Peyer's patch (tissue), 4 donors: ENCODE measurements around the gene ZNF442. TPM values are rescaled to one million over a fixed set of nuclear protein-coding genes. Genes with fewer than 3 reads are reported as not detected.
A peak's percentile ranks its signal among the peaks of the same experiment; 100 is the strongest.
"Not testable (repeated sequence)": the region's sequence is repeated elsewhere in the genome, so short reads cannot be mapped to it uniquely, and the experiment has no call there.

Source experiments
- DNase-seq, 3 donors: peaks; one replicate each; pipeline ENCODE4 v3.0.0-alpha.2; 2017 to 2019
- H3K27ac ChIP-seq, 4 donors: fragments of 200-600 bp; sonication (generic); one replicate each; pipeline ENCODE4 v1.5.1; 2016 to 2019
- H3K27me3 ChIP-seq, 2 donors: fragments of 200-600 bp; sonication (generic); one replicate each; pipeline ENCODE4 v1.5.1; 2019
- H3K36me3 ChIP-seq, 3 donors: fragments of 200-600 bp; sonication (generic); one replicate each; pipeline ENCODE4 v1.5.1; 2016 to 2019
- H3K4me1 ChIP-seq, 4 donors: fragments of 200-600 bp; sonication (generic); one replicate each; pipeline ENCODE4 v1.5.1; 2016 to 2019
- H3K4me3 ChIP-seq, 4 donors: fragments of 200-600 bp; sonication (generic); 1 replicate in 3 of 4; 2 replicates in 1 of 4; pipeline ENCODE4 v1.5.1; 2016 to 2019; ENCODE audit warnings: mild to moderate bottlenecking in 1 of 4
- H3K9me3 ChIP-seq, 4 donors: fragments of 200-600 bp; sonication (generic); one replicate each; pipeline ENCODE4 v1.5.1; 2016 to 2019; ENCODE audit warnings: mild to moderate bottlenecking in 1 of 4
- CTCF ChIP-seq, 6 experiments: fragments of 450-650 bp in 4 of 6; fragments of 200-600 bp in 2 of 6; sonication (generic) in 1 of 6; IDR thresholded peaks; one replicate each; pipeline ENCODE4 v1.5.1; 2017 to 2019; ENCODE audit warnings: antibody characterized with exemption in 6 of 6, mild to moderate bottlenecking in 3 of 6, moderate library complexity in 1 of 6
- POLR2A ChIP-seq, 2 donors: fragments of 450-650 bp; IDR thresholded peaks; one replicate each; pipeline ENCODE4 v1.5.1; 2017; ENCODE audit warnings: antibody characterized with exemption in 2 of 2, mild to moderate bottlenecking in 2 of 2, moderate library complexity in 2 of 2
- total RNA-seq, 4 donors: library from RNA; depleted of rRNA; stranded (reverse); fragments of >200 nt; gene quantifications; one replicate each; pipeline ENCODE4 v1.1.0, GENCODE V29; 2016

Gene ZNF442
- total RNA-seq, 4 donors from 2014 or later, result 0.70 to 13.2 (median 1.4) TPM

GRCh38 chr19:12380444-12380737 is 14.9 kb upstream of the ZNF442 start:
- Histone ChIP-seq H3K27ac (no peak overlapping the region), H3K36me3 (peaks cover 0 to 42% (median 0%) of the 10 kb centered on the region in 3 donors), H3K27me3 (no peaks in the 10 kb centered on the region), H3K4me1 (no peaks in the 10 kb centered on the region), H3K4me3 (no peak overlapping the region), H3K9me3 (peaks cover 0 to 42% (median 4%) of the 10 kb centered on the region in 4 donors)
- no peak for TF ChIP-seq POLR2A (IDR thresholded peaks at IDR 0.05)
- TF ChIP-seq CTCF (IDR thresholded peaks at IDR 0.05), result no peak
- no peak for DNase-seq

GRCh38 chr19:12379732-12380443 is 14.4 kb upstream of the ZNF442 start:
- Histone ChIP-seq H3K36me3 (peaks cover 0 to 42% (median 0%) of the 10 kb centered on the region in 3 donors), H3K4me1 (no peaks in the 10 kb centered on the region), H3K9me3 (peaks cover 0 to 42% (median 4%) of the 10 kb centered on the region in 4 donors), H3K27ac (no peak overlapping the region), H3K4me3 (no peak overlapping the region), H3K27me3 (no peaks in the 10 kb centered on the region)
- TF ChIP-seq CTCF (IDR thresholded peaks at IDR 0.05), result no peak
- TF ChIP-seq POLR2A (IDR thresholded peaks at IDR 0.05), result no peak
- DNase-seq, result no peak

- no peaks in the 10 kb centered on the region for H3K4me1 ChIP-seq
- H3K4me3 ChIP-seq, result no peak overlapping the region
- TF ChIP-seq POLR2A (IDR thresholded peaks at IDR 0.05), result no peak
- TF ChIP-seq CTCF (IDR thresholded peaks at IDR 0.05), result no peak
- no peaks in the 10 kb centered on the region for H3K36me3 ChIP-seq
- no peaks in the 10 kb centered on the region for H3K27me3 ChIP-seq
- no peak for DNase-seq
- no peak overlapping the region for H3K27ac ChIP-seq
- H3K9me3 ChIP-seq, result peaks cover 0 to 17% (median under 1%) of the 10 kb centered on the region in 4 donors
Observed at GRCh38 chr19:12374026-12374425, 8.5 kb upstream of the ZNF442 start.

- Histone ChIP-seq H3K4me3 (peak overlapping the region; percentile 82 to 91 (median 87)), H3K36me3 (no peaks in the 10 kb centered on the region), H3K9me3 (no peaks in the 10 kb centered on the region), H3K4me1 (peaks cover 0 to 14% (median 4%) of the 10 kb centered on the region in 4 donors), H3K27ac (peak overlapping the region; percentile 72 to 83 (median 78)), H3K27me3 (no peaks in the 10 kb centered on the region)
- peak in 1 of 3 donors; percentile 51 for DNase-seq
- TF ChIP-seq CTCF (IDR thresholded peaks at IDR 0.05) (no peak), POLR2A (IDR thresholded peaks at IDR 0.05) (no peak)
Observed at GRCh38 chr19:12364391-12365235, 870 bp downstream of the ZNF442 start.

- H3K4me1 ChIP-seq, result peaks cover 0 to 14% (median 4%) of the 10 kb centered on the region in 4 donors
- H3K9me3 ChIP-seq, H3K27ac ChIP-seq, H3K4me3 ChIP-seq, H3K27me3 ChIP-seq, H3K36me3 ChIP-seq, DNase-seq: not testable (repeated sequence)
Observed at GRCh38 chr19:12362236-12362635, 3.2 kb downstream of the ZNF442 start.

- TF ChIP-seq POLR2A (IDR thresholded peaks at IDR 0.05) (no peak), CTCF (IDR thresholded peaks at IDR 0.05) (no peak)
- no peak for DNase-seq
- Histone ChIP-seq H3K4me3 (no peak overlapping the region), H3K27me3 (no peaks in the 10 kb centered on the region), H3K27ac (no peak overlapping the region), H3K4me1 (no peaks in the 10 kb centered on the region), H3K9me3 (peaks cover 0 to 55% (median 9%) of the 10 kb centered on the region in 4 donors), H3K36me3 (peaks cover 0 to 28% (median 0%) of the 10 kb centered on the region in 3 donors)
Observed at GRCh38 chr19:12353375-12353774, 12.1 kb downstream of the ZNF442 start.
